OCI-LY1 (cell line): ENCODE data around the gene TRIP13.

Source experiments
- CTCF ChIP-seq: fragments of 200-600 bp; sonication (generic), shearing (Covaris generic); IDR thresholded peaks from 2 replicates; pipeline ENCODE4 v1.5.1; 2017; ENCODE audit warnings: mild to moderate bottlenecking, antibody characterized with exemption, low read length, moderate library complexity, mixed read lengths
- EZH2 ChIP-seq: fragments of 200-600 bp; sonication (generic), shearing (Covaris generic); IDR thresholded peaks from 2 replicates; pipeline ENCODE4 v1.8.0; 2017; ENCODE audit warnings: borderline replicate concordance, mixed run types, mild to moderate bottlenecking, antibody characterized with exemption, low read length, moderate library complexity, mixed read lengths

DNA sequence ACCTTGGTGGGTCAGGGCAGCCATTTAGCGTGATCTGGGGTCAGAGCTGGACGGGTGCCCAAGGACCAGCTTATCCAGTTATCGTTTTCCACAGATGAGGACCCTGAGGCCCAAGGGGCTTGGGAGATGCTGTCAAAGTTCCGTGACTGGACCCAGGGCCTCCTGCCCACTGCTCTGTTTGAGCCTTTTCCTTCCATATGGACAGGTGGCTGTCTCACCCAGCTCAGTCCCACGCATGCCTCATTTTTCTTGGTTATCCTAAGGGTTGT lies 56.5 kb downstream of the TRIP13 start:
- TF ChIP-seq CTCF (no peak), EZH2 (no peak)
